ENCODE results near the gene TCF4. TPM values are rescaled to one million over a fixed set of nuclear protein-coding genes. Genes with fewer than 3 reads are reported as not detected.

TCF4 gene
- total and polyA plus RNA-seq, 4 donors = 14.3 to 356 (median 73.0) TPM

DNA sequence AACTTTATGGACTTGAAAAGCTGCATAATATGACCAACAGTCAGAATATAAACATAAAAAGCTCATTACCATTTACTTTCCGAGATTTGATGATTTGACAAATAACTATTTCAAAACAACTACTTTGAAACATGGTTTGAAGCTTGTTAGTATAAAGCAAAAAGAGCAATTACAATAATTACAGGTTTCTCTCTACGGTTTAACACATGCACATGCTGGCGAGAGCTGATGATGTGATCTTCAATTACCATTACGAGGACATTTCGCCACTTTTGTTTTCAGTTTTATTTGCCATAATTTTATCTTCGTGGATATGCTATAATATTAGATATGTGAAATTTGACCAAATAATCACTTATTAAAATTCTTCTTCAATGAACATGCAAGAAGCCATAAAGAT lies 270.1 kb downstream of the TCF4 start:
- WGBS, 2 donors = 57 to 77% methylated on average over 6 of the region's 6 CpGs
- Histone ChIP-seq H3K27ac (ENCODE audit: low read depth in 1 of 2, low read length in 1 of 2) (peak overlapping the region in 1 of 2 donors; percentile 45), H3K9me3 (ENCODE audit: control insufficient read depth in 4 of 4, insufficient read depth in 3 of 4, low read length in 3 of 4) (no peaks in the 10 kb centered on the region), H3K27me3 (ENCODE audit: control insufficient read depth in 3 of 3, insufficient read depth in 3 of 3, low read length in 2 of 3) (no peaks in the 10 kb centered on the region), H3K4me1 (ENCODE audit: control insufficient read depth in 5 of 5, insufficient read depth in 5 of 5, low read length in 5 of 5) (peaks cover 0 to 60% (median 5%) of the 10 kb centered on the region in 5 donors), H3K4me3 (no peak overlapping the region), H3K36me3 (ENCODE audit: control insufficient read depth in 4 of 4, insufficient read depth in 4 of 4, low read length in 4 of 4) (no peaks in the 10 kb centered on the region), H3K9ac (ENCODE audit: insufficient read depth in 1 of 2, low read length in 2 of 2) (peak overlapping the region in 1 of 2 donors; percentile 98)
- TF ChIP-seq, protein P1, sequence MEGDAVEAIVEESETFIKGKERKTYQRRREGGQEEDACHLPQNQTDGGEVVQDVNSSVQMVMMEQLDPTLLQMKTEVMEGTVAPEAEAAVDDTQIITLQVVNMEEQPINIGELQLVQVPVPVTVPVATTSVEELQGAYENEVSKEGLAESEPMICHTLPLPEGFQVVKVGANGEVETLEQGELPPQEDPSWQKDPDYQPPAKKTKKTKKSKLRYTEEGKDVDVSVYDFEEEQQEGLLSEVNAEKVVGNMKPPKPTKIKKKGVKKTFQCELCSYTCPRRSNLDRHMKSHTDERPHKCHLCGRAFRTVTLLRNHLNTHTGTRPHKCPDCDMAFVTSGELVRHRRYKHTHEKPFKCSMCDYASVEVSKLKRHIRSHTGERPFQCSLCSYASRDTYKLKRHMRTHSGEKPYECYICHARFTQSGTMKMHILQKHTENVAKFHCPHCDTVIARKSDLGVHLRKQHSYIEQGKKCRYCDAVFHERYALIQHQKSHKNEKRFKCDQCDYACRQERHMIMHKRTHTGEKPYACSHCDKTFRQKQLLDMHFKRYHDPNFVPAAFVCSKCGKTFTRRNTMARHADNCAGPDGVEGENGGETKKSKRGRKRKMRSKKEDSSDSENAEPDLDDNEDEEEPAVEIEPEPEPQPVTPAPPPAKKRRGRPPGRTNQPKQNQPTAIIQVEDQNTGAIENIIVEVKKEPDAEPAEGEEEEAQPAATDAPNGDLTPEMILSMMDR (IDR thresholded peaks at IDR 0.05; ENCODE audit: control extremely low read depth, extremely low read depth) = no peak
- no peak for ATAC-seq (ENCODE audit: insufficient read depth, low FRiP score)
- peak in 2 of 3 donors; percentile 47 to 60 for DNase-seq

DNA sequence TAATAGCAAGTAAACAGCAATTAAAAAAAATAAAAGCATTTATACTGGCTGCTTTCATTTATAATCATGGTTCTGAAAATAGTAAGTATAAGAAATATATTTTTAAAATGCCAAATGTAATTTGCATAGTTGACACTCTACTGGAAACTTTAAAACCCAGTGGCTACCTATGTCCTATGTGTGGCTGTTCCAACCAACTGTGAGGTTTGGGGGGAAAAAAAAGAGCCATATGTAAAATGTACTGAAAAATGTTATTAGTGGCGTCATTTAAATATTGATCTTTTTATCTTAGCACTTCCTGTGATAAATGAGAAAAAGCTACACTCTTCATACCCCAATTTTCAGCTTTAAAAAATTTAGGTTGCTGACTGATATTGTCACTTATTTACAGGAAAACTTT lies 270.7 kb downstream of the TCF4 start:
- H3K4me3 ChIP-seq = no peak overlapping the region
- peak overlapping the region in 1 of 2 donors; percentile 49 for H3K27ac ChIP-seq (ENCODE audit: low read depth in 1 of 2, low read length in 1 of 2)
- ATAC-seq (ENCODE audit: insufficient read depth, low FRiP score) = no peak
- 75 to 93% methylated on average over 1 of the region's 1 CpG for WGBS, 2 donors
- no peaks in the 10 kb centered on the region for H3K27me3 ChIP-seq (ENCODE audit: control insufficient read depth in 3 of 3, insufficient read depth in 3 of 3, low read length in 2 of 3)
- H3K4me1 ChIP-seq (ENCODE audit: control insufficient read depth in 5 of 5, insufficient read depth in 5 of 5, low read length in 5 of 5) = peaks cover 2 to 58% (median 5%) of the 10 kb centered on the region in 5 donors
- peak overlapping the region in 1 of 2 donors; percentile 98 for H3K9ac ChIP-seq (ENCODE audit: insufficient read depth in 1 of 2, low read length in 2 of 2)
- no peaks in the 10 kb centered on the region for H3K36me3 ChIP-seq (ENCODE audit: control insufficient read depth in 4 of 4, insufficient read depth in 4 of 4, low read length in 4 of 4)
- no peaks in the 10 kb centered on the region for H3K9me3 ChIP-seq (ENCODE audit: control insufficient read depth in 4 of 4, insufficient read depth in 3 of 4, low read length in 3 of 4)
- TF ChIP-seq, protein P1 (IDR thresholded peaks at IDR 0.05; ENCODE audit: control extremely low read depth, extremely low read depth) = no peak
- no peak for DNase-seq

DNA sequence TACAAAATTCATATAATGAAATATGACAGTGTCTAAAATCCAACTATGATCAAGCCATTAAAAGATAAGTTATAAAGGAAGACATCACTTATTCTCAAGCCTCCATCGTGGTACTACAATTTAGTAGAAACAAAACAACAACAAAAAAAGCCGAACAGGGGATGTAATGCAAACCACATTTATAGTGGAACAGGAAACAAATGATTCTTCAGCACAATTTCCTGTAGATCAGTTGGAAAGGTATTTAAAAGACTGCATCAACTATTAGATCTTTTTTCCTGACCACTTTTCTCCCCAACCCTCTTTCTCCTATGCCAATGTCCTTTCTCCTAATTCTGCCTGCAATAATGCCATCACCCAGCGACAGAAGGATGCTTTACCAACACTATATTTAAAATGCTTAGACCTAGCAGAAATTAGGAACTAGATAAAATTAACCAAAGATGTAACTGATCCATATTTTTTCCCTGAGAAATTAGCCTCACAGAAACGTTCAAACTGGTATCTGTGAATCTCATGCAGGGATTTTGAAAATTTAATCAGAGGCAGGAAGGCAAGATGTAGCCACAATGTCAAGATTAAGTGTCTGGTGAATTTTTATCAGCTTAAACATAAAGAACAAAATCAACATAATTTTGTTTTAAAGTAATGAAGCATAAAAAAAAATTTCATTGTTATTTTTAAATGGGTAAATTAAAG lies 271.4 kb downstream of the TCF4 start:
- H3K4me1 ChIP-seq (ENCODE audit: control insufficient read depth in 5 of 5, insufficient read depth in 5 of 5, low read length in 5 of 5) = peaks cover 2 to 58% (median 5%) of the 10 kb centered on the region in 5 donors
- no peak for ATAC-seq (ENCODE audit: insufficient read depth, low FRiP score)
- H3K9ac ChIP-seq (ENCODE audit: insufficient read depth in 1 of 2, low read length in 2 of 2) = peak overlapping the region in 1 of 2 donors; percentile 11
- H3K4me3 ChIP-seq = no peak overlapping the region
- no peaks in the 10 kb centered on the region for H3K36me3 ChIP-seq (ENCODE audit: control insufficient read depth in 4 of 4, insufficient read depth in 4 of 4, low read length in 4 of 4)
- TF ChIP-seq, protein P1 (IDR thresholded peaks at IDR 0.05; ENCODE audit: control extremely low read depth, extremely low read depth) = no peak
- no peaks in the 10 kb centered on the region for H3K9me3 ChIP-seq (ENCODE audit: control insufficient read depth in 4 of 4, insufficient read depth in 3 of 4, low read length in 3 of 4)
- H3K27me3 ChIP-seq (ENCODE audit: control insufficient read depth in 3 of 3, insufficient read depth in 3 of 3, low read length in 2 of 3) = no peaks in the 10 kb centered on the region
- no peak for DNase-seq
- 30 to 40% methylated on average over 4 of the region's 4 CpGs for WGBS, 2 donors
- peak overlapping the region in 1 of 2 donors; percentile 40 for H3K27ac ChIP-seq (ENCODE audit: low read depth in 1 of 2, low read length in 1 of 2)

Measured in lung (tissue), 12 donors.